ENCODE measurements around the gene FURIN. TPM values are rescaled to one million over a fixed set of nuclear protein-coding genes. Genes with fewer than 3 reads are reported as not detected.
"Not testable (repeated sequence)": the region's sequence is repeated elsewhere in the genome, so short reads cannot be mapped to it uniquely, and the experiment has no call there.

The FURIN gene
- total and polyA plus RNA-seq, 2 of the 4 experiments (the other 2 are of a cell fraction) = 34.8 to 54.3 TPM

DNA sequence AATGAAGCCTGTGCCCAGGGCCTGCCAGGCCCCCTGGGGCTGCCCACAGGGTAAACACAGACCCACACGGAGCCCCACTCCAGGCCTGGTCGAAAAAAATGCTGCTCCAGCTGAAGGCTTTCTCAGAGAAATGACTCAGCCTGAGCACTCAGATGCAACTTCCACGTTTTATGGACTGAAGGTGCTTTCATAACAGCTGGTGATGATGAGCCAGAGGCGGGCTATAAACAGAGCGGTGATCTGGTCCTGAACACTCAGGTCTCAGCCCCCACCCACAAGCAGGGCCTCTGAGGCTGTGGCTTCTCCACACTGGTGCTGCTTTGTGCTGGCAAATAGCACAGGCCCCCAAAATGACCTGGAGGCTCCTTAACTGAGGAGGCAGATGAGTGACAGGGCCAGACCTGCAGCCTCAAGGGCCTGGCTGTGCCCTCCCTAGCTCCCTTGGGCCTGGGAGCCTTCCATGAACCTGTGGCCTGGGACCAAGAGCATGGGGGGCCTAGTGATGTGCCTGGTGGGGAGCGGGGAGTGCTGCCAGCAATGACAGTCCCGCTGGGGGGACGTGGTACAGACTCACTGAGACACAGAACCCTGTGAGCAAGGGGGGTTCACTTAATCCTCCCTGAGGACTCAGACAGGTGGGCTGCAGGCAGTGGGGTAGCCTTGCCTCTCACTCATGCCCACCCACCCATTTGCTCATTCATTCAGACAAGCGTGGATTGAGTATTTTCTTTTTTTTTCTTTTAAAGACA, 23.0 kb upstream of the FURIN start (continued):
- TF ChIP-seq BHLHE40 (IDR thresholded peaks at IDR 0.05; ENCODE audit: low read depth, low read length) (peak; percentile 65; the same call in 1 of the 2 replicates), MAFK (IDR thresholded peaks at IDR 0.05; ENCODE audit: low read depth, low read length) (peak; percentile 49; the same call in 1 of the 2 replicates), POLR2A (IDR thresholded peaks at IDR 0.05; ENCODE audit: low read depth, low read length) (no peak)

DNA sequence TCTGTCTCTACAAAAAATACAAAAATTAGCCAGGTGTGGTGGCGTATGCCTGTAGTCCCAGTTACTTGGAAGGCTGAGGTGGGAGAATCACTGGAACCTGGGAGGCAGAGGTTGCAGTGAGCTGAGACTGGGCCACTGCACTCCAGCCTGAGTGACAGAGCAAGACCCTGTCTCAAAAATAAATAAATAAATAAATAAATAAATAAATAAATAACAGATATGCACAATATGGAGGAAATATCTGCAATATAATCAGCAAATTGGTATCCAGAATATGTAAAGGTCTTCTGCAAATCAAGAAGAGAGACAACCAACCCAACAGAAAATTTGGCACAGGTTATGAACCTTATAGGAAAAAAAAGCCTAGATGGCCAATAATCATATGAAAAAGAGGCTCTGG, 19.0 kb upstream of the FURIN start:
- intact Hi-C loops (cut with micrococcal nuclease); CTCF ChIA-PET: not testable (repeated sequence)

More for the DNA sequence above, 19.0 kb upstream of the FURIN start:
- H3K14ac ChIP-seq (replicated peaks; ENCODE audit: low read depth, low read length); H3K27ac ChIP-seq (ENCODE audit: insufficient read depth, low read length); H4K91ac ChIP-seq (ENCODE audit: insufficient read depth, low read depth, low read length); H4K20me1 ChIP-seq (ENCODE audit: insufficient read depth, low read length); BruUV-seq (replicated peaks); H3K4me3 ChIP-seq (ENCODE audit: insufficient read depth, low read depth, low read length); H3K9me1 ChIP-seq (ENCODE audit: insufficient read depth, low read length); H4K8ac ChIP-seq (ENCODE audit: low read depth in 2 of 2, low read length in 2 of 2); H3K4me2 ChIP-seq (ENCODE audit: low read depth, low read length); H3K9me3 ChIP-seq (ENCODE audit: control insufficient read depth, insufficient read depth, low read length); in situ Hi-C loops (cut with MboI; ENCODE audit: low sequenced_read_pairs); H3K9ac ChIP-seq (ENCODE audit: low read depth, low read length); H3K18ac ChIP-seq (ENCODE audit: low read depth, low read length); H2BK20ac ChIP-seq (ENCODE audit: low read depth, low read length); H2AK9ac ChIP-seq (replicated peaks; ENCODE audit: low read depth, low read length, poor library complexity); H4K5ac ChIP-seq (ENCODE audit: low read depth, low read length); H3K36me3 ChIP-seq (ENCODE audit: control insufficient read depth, insufficient read depth, low read length); H2AK5ac ChIP-seq (ENCODE audit: low read depth, low read length); H2AFZ ChIP-seq (replicated peaks; ENCODE audit: low read length, poor library complexity); H3K4me1 ChIP-seq (ENCODE audit: control insufficient read depth, insufficient read depth, low read length); POLR2A ChIA-PET (ENCODE audit: unreplicated experiment); H3K27me3 ChIP-seq (ENCODE audit: control insufficient read depth, insufficient read depth, low read length); H2BK5ac ChIP-seq (ENCODE audit: low read depth, low read length, poor library complexity, severe bottlenecking); H2BK120ac ChIP-seq (ENCODE audit: low read depth, low read length); H3K4ac ChIP-seq (ENCODE audit: low read depth, low read length); ATAC-seq (ENCODE audit: low read depth); H3K56ac ChIP-seq (ENCODE audit: extremely low read depth, insufficient read depth, low read length); H2BK15ac ChIP-seq (ENCODE audit: low read depth, low read length); dilution Hi-C loops (cut with HindIII; ENCODE audit: low sequenced_read_pairs, unreplicated experiment); H3K23ac ChIP-seq (ENCODE audit: low read depth, low read length); DNase-seq; H3K79me1 ChIP-seq (ENCODE audit: low read depth in 1 of 2, low read length in 2 of 2): not testable (repeated sequence)
- WGBS, 2 experiments (ENCODE audit: extremely low coverage in 2 of 2, insufficient read length in 1 of 2) = no CpG with 5 or more reads among the region's 1 CpG

Data from IMR-90 (cell line).